Stomach (tissue), 9 donors: ENCODE data around the gene CDH26. TPM values are rescaled to one million over a fixed set of nuclear protein-coding genes. Genes with fewer than 3 reads are reported as not detected.

ENCODE experiments used
- DNase-seq, 2 donors: peaks; one replicate each; pipeline versions ENCODE4 v3.0.0 to v3.0.0-alpha.2; 2013 to 2019
- H3K27ac ChIP-seq, 5 donors: fragments of 200-600 bp in 4 of 5; sonication (generic) in 4 of 5; one replicate each; pipeline ENCODE4 v1.5.1; 2013 to 2019; ENCODE audit warnings: mild to moderate bottlenecking in 1 of 5, moderate library complexity in 1 of 5
- H3K27me3 ChIP-seq, 3 donors: fragments of 200-600 bp; sonication (generic); one replicate each; pipeline ENCODE4 v1.5.1; 2017 to 2019; ENCODE audit warnings: mixed run types in 1 of 3
- H3K36me3 ChIP-seq, 4 donors: fragments of 200-600 bp; sonication (generic); 1 replicate in 3 of 4; 2 replicates in 1 of 4; pipeline ENCODE4 v1.5.1; 2016 to 2019
- H3K4me1 ChIP-seq, 4 donors: fragments of 200-600 bp; sonication (generic); one replicate each; pipeline ENCODE4 v1.5.1; 2016 to 2019
- H3K4me3 ChIP-seq, 4 donors: fragments of 200-600 bp; sonication (generic) in 3 of 4; one replicate each; pipeline ENCODE4 v1.5.1; 2016 to 2019; ENCODE audit warnings: mild to moderate bottlenecking in 1 of 4
- H3K9me3 ChIP-seq, 4 donors: fragments of 200-600 bp; sonication (generic); one replicate each; pipeline ENCODE4 v1.5.1; 2016 to 2019
- EP300 ChIP-seq: sonication (generic); formaldehyde crosslinking; IDR thresholded peaks from one replicate; pipeline ENCODE4 v1.6.1; 2017; ENCODE audit warnings: antibody characterized with exemption
- POLR2A ChIP-seq, 4 donors: fragments of 450-650 bp; IDR thresholded peaks; one replicate each; pipeline ENCODE4 v1.6.1; 2016; ENCODE audit warnings: antibody characterized with exemption in 4 of 4, control low read depth in 2 of 4, mild to moderate bottlenecking in 1 of 4, moderate library complexity in 1 of 4
- POLR2AphosphoS5 ChIP-seq, 3 donors: sonication (generic); formaldehyde crosslinking; IDR thresholded peaks; one replicate each; pipeline ENCODE4 v1.6.1; 2016; ENCODE audit warnings: antibody characterized with exemption in 3 of 3
- WGBS, 5 donors: extraction: QIAGEN DNeasy Blood & Tissue Kit in 3 of 5; methylation state at CpG; one replicate each; pipeline versions ENCODE4 v1.1.5 to v1.1.7; 2013 to 2018; 5-methylcytosine and 5-hydroxymethylcytosine counted together
- intact Hi-C: fragments of 100-400 bp; cut with DNase I; formaldehyde crosslinking; loops from one replicate; pipeline ENCODE4 v1.15.1; 2023; ENCODE audit warnings: low total_unique reads
- polyA plus RNA-seq, 3 donors: library from polyadenylated mRNA; stranded (reverse); fragments of 200-250 nt; gene quantifications; one replicate each; pipeline ENCODE4 v1.2.3, GENCODE V29; 2013
- total RNA-seq, 5 donors: library from RNA; depleted of rRNA; stranded (reverse); fragments of >200 nt; gene quantifications; one replicate each; pipeline versions ENCODE4 v1.1.0 to v1.2.3, GENCODE V29; 2014 to 2016
- TF ChIP-seq, protein P1 (sequence below), 7 experiments: fragments of 450-650 bp in 4 of 7; fragments of 200-600 bp in 3 of 7; sonication (generic) in 3 of 7; IDR thresholded peaks; one replicate each; pipeline ENCODE4 v1.5.1; 2016 to 2019; ENCODE audit warnings: antibody characterized with exemption in 7 of 7, control low read depth in 2 of 7, mild to moderate bottlenecking in 1 of 7
- donor health status: healthy with polysubstance abuse.
- donor health status: Bipolar disorder and iron deficiency.
- donor health status: healthy.

CDH26 gene
- total and polyA plus RNA-seq, 8 donors, result 0.25 to 116 (median 5.8) TPM; not detected in 1

DNA sequence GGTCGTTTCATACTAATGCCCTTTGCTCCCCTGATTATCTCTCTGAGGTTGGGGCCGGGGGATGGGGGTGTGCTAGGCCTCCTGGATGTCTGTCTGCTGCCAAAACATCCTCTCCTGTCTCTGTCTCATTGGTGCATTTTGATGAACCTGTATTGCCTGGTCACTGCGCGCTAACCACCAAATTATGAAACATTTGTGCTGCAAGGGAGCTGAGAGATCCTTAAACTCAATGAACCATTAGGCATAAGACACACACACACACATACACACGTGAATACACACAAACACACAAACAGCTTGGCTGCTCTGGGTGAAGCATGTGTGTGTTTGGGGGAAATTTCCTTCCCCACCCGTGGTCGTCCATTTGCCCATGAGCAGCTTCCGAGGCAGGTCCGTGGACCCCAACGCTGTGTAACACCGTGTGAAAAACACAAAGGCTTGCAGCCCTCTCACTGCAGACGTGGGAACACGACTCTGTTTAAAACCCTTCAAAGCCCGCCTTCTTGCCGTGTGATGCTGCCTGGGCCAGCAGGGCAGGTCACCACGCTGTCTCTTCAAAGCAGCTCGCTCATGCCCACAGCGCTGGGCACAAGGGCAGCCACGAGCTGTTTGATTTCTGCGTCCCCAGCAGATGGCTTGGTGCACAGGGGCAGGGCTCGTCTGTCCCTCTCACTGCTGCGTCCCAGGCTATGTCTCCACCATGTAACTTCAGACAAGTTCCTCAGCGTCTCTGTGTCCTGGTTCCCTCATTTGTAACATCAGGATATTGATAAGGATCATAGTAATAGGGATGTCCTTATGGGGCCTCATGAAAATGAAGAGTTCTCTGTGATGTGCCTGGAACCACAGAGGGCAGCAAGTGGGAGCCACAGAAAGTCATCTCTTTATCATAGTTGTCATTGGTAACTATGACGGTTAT lies 96.8 kb downstream of the CDH26 start:
- DNase-seq, result no peak
- H3K36me3 ChIP-seq, result no peaks in the 10 kb centered on the region
- peaks cover 3 to 66% (median 22%) of the 10 kb centered on the region in 3 donors for H3K27me3 ChIP-seq
- intact Hi-C loops, result no loop called here
- 75 to 80% (median 76%) methylated on average over 24 of the region's 24 CpGs for WGBS, 5 donors
- H3K27ac ChIP-seq, result peak overlapping the region in 2 of 5 donors; percentile 59 to 72
- H3K4me3 ChIP-seq, result no peak overlapping the region
- H3K4me1 ChIP-seq, result peaks cover 4 to 32% (median 10%) of the 10 kb centered on the region in 4 donors
- H3K9me3 ChIP-seq, result no peaks in the 10 kb centered on the region
- no peak for TF ChIP-seq POLR2AphosphoS5 (IDR thresholded peaks at IDR 0.05)
- TF ChIP-seq EP300, result no peak
- TF ChIP-seq, protein P1, sequence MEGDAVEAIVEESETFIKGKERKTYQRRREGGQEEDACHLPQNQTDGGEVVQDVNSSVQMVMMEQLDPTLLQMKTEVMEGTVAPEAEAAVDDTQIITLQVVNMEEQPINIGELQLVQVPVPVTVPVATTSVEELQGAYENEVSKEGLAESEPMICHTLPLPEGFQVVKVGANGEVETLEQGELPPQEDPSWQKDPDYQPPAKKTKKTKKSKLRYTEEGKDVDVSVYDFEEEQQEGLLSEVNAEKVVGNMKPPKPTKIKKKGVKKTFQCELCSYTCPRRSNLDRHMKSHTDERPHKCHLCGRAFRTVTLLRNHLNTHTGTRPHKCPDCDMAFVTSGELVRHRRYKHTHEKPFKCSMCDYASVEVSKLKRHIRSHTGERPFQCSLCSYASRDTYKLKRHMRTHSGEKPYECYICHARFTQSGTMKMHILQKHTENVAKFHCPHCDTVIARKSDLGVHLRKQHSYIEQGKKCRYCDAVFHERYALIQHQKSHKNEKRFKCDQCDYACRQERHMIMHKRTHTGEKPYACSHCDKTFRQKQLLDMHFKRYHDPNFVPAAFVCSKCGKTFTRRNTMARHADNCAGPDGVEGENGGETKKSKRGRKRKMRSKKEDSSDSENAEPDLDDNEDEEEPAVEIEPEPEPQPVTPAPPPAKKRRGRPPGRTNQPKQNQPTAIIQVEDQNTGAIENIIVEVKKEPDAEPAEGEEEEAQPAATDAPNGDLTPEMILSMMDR (IDR thresholded peaks at IDR 0.05), result no peak
- no peak for TF ChIP-seq POLR2A (IDR thresholded peaks at IDR 0.05)

DNA sequence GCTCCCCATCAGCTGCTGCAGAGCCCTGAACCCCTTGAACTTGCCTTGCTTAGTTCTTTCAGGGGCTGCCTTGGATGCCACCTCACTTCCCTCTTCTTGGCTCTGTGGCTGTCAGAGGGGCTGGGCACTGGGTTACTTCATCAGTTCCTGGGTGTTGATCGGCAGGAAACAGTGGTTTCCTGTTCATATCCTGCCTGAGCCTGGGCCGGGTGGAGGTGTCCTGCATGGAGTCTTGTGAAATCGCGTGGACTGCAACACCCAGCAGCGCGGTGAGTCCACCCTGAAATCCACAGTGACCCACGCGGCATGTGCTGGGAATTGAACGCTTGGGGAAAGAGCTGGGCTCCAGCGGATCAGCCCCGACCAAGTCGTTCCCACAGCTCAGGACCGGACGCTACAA lies 97.5 kb downstream of the CDH26 start:
- intact Hi-C loops, result no loop called here
- peak overlapping the region in 2 of 5 donors; percentile 59 to 72 for H3K27ac ChIP-seq
- TF ChIP-seq, protein P1 (IDR thresholded peaks at IDR 0.05), result no peak
- peak in 1 of 3 donors; percentile 20 for TF ChIP-seq POLR2AphosphoS5 (IDR thresholded peaks at IDR 0.05)
- no peak overlapping the region for H3K4me3 ChIP-seq
- peaks cover 3 to 61% (median 19%) of the 10 kb centered on the region in 3 donors for H3K27me3 ChIP-seq
- peaks cover 4 to 39% (median 10%) of the 10 kb centered on the region in 4 donors for H3K4me1 ChIP-seq
- peak; percentile 41 to 44 for DNase-seq
- H3K9me3 ChIP-seq, result no peaks in the 10 kb centered on the region
- WGBS, 5 donors, result 68 to 75% (median 72%) methylated on average over 14 of the region's 14 CpGs
- no peaks in the 10 kb centered on the region for H3K36me3 ChIP-seq

DNA sequence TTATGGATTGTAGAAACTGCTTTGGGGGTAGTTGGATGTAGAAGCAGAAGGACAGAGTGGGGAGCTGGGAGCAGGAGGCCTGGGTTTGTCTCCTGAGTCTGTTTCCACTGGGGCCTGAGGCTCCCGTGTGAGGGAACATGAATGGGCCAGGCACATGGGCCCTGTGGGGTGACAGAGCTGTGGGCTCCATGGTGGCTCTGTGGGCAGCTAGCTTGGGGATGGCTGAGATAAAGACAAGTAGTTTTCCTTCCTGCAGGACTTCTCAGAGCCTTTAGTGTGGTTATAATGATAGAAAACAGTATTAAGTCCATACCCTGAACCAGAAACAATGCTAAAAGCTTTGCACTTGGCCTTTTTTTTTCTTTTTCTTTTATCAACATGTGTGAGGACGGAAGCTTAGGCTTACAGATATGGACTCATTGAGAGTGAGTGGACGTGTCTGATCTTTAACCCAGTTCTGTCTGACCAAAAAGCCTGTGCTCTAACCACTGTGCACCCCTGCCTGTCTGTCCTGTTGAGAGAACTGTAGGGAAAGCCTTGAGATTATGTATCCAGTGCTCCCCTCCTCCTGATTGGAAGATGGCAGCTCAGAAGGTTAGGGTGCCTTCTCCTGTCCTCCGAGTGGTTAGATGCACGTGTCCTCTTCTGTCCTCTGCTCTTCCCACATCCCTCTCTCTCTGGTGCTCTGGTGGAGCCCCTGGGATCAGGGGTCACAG lies 98.3 kb downstream of the CDH26 start:
- Histone ChIP-seq H3K4me1 (peaks cover 4 to 40% (median 10%) of the 10 kb centered on the region in 4 donors), H3K4me3 (no peak overlapping the region), H3K27ac (peak overlapping the region in 2 of 5 donors; percentile 59 to 72), H3K36me3 (no peaks in the 10 kb centered on the region), H3K9me3 (no peaks in the 10 kb centered on the region), H3K27me3 (peaks cover 3 to 56% (median 17%) of the 10 kb centered on the region in 3 donors)
- no peak for DNase-seq
- no peak for TF ChIP-seq POLR2A (IDR thresholded peaks at IDR 0.05)
- TF ChIP-seq EP300, result no peak
- no peak for TF ChIP-seq POLR2AphosphoS5 (IDR thresholded peaks at IDR 0.05)
- TF ChIP-seq, protein P1 (IDR thresholded peaks at IDR 0.05), result no peak
- 62 to 75% (median 72%) methylated on average over 5 of the region's 5 CpGs for WGBS, 5 donors
- intact Hi-C loops, result no loop called here

DNA sequence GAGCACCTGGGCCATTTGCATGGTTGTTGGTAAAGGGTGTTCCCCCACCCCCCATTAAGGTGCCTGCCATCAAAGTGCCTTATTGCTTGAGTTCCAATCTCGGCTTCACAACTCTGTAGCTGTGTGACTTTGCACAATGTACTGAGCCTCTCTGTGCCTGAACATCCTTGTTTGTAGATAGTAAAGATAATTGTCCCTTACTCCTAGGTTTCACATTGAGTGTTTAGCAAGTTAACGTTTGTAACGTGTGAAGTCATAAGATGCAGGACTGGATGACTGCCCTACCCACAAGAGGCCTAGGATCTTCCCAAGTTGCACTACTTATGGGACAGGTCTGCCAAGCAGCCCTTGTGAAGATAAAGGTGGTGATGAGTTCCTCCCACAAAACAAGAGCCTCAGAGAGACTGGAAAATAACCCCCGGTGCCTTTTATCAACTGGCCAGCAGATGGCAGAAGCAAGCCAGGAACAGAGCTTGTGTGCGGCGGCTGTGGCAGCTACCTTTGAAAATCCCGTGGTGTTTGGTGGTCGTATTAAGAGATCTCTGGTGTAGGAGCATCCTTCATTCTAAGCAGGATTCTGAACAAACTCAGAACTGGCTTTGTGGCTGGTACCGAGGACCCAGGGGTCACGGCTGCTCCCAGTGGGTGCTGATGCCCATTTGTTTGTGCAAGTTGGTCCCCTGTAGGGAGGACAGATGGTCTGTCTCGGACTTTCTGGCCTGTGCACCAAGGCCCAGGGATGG lies 99.1 kb downstream of the CDH26 start:
- H3K27me3 ChIP-seq, result peaks cover 3 to 49% (median 10%) of the 10 kb centered on the region in 3 donors
- H3K9me3 ChIP-seq, result no peaks in the 10 kb centered on the region
- H3K27ac ChIP-seq, result peak overlapping the region in 1 of 5 donors; percentile 72
- intact Hi-C loops, result no loop called here
- DNase-seq, result peak; percentile 52 to 88
- no peak overlapping the region for H3K4me3 ChIP-seq
- 5 to 20% (median 17%) methylated on average over 6 to 11 of the region's 11 CpGs for WGBS, 5 donors
- TF ChIP-seq POLR2AphosphoS5 (IDR thresholded peaks at IDR 0.05) (no peak), EP300 (no peak), POLR2A (IDR thresholded peaks at IDR 0.05) (no peak)
- TF ChIP-seq, protein P1 (IDR thresholded peaks at IDR 0.05), result peak in 5 of 7 experiments; percentile 45 to 85 (median 71)
- H3K36me3 ChIP-seq, result no peaks in the 10 kb centered on the region
- H3K4me1 ChIP-seq, result peaks cover 4 to 42% (median 12%) of the 10 kb centered on the region in 4 donors
